T-cell (primary cell): ENCODE data around the gene WFIKKN2. TPM values are rescaled to one million over a fixed set of nuclear protein-coding genes. Genes with fewer than 3 reads are reported as not detected.

Source experiments
- ATAC-seq, 4 experiments: fragments of 200-7000 bp in 3 of 4; fragments of 150-1000 bp in 1 of 4; cut with Tn5 transposase; replicated peaks in 1 of 4; 1 replicate in 3 of 4; 2 replicates in 1 of 4; pipeline ENCODE4 v1.10.0; 2021; ENCODE audit warnings: moderate library complexity in 3 of 4, mild to moderate bottlenecking in 2 of 4, moderate number of reproducible peaks in 1 of 4
- CTCF ChIA-PET, 2 donors: fragments of 300-600 bp; sonication (Branson Sonifier 250); formaldehyde crosslinking; loops; one replicate each; lab custom pipeline; 2022; ENCODE audit warnings: antibody characterized with exemption in 2 of 2; lab: Charles Lee
- POLR2A ChIA-PET, 2 donors: fragments of 300-600 bp; sonication (Branson Sonifier 250); formaldehyde crosslinking; loops; one replicate each; lab custom pipeline; 2022; ENCODE audit warnings: antibody characterized with exemption in 2 of 2; lab: Charles Lee
- DNase-seq, 35 experiments: peaks; one replicate each; pipeline versions ENCODE4 v3.0.0 to v3.0.0-alpha.2; 2013 to 2023
- H3K27ac ChIP-seq: one replicate; pipeline ENCODE4 v1.5.1; 2013; ENCODE audit warnings: low read length
- H3K27me3 ChIP-seq, 2 experiments: replicated peaks in 1 of 2; 1 replicate in 1 of 2; 2 replicates in 1 of 2; pipeline versions ENCODE4 v1.6.1 to v1.7.0; 2013; ENCODE audit warnings: low read length in 1 of 2, mixed read lengths in 1 of 2; ENCODE audit not compliant: control insufficient read depth in 2 of 2, insufficient read depth in 2 of 2; ENCODE audit errors: extremely low read depth in 1 of 2
- H3K36me3 ChIP-seq, 2 donors: 1 replicate in 1 of 2; 2 replicates in 1 of 2; pipeline versions ENCODE4 v1.6.1 to v1.7.0; 2013; ENCODE audit warnings: low read length in 1 of 2; ENCODE audit not compliant: control insufficient read depth in 2 of 2, insufficient read depth in 1 of 2; ENCODE audit errors: extremely low read depth in 1 of 2
- H3K4me1 ChIP-seq, 2 experiments: 1 replicate in 1 of 2; 2 replicates in 1 of 2; pipeline versions ENCODE4 v1.6.1 to v1.7.0; 2013; ENCODE audit warnings: low read length in 2 of 2, mixed read lengths in 1 of 2; ENCODE audit not compliant: insufficient read depth in 2 of 2, control insufficient read depth in 1 of 2; ENCODE audit errors: extremely low read depth in 1 of 2
- H3K4me3 ChIP-seq, 2 donors: 1 replicate in 1 of 2; 2 replicates in 1 of 2; pipeline versions ENCODE4 v1.5.1 to v1.7.0; 2013; ENCODE audit warnings: mild to moderate bottlenecking in 2 of 2, low read length in 1 of 2, moderate library complexity in 1 of 2; ENCODE audit not compliant: control insufficient read depth in 1 of 2; ENCODE audit errors: extremely low read depth in 1 of 2
- H3K9me3 ChIP-seq: 2 replicates; pipeline ENCODE4 v1.7.0; 2013
- H3K27ac Mint-ChIP-seq, 2 donors: one replicate each; pipeline ENCODE4 v1.8.0; 2020 to 2021; ENCODE audit warnings: mild to moderate bottlenecking in 2 of 2, mixed read lengths in 2 of 2
- H3K27me3 Mint-ChIP-seq, 2 donors: one replicate each; pipeline ENCODE4 v1.8.0; 2021 to 2022; ENCODE audit warnings: mixed read lengths in 2 of 2
- H3K36me3 Mint-ChIP-seq: one replicate; pipeline ENCODE4 v1.8.0; 2021; ENCODE audit warnings: mixed read lengths
- H3K4me1 Mint-ChIP-seq, 3 donors: one replicate each; pipeline ENCODE4 v1.8.0; 2020 to 2022; ENCODE audit warnings: mixed read lengths in 3 of 3, mild to moderate bottlenecking in 1 of 3
- H3K4me3 Mint-ChIP-seq, 3 donors: one replicate each; pipeline ENCODE4 v1.8.0; 2020 to 2022; ENCODE audit warnings: mild to moderate bottlenecking in 3 of 3, mixed read lengths in 3 of 3, moderate library complexity in 3 of 3
- H3K9me3 Mint-ChIP-seq, 3 donors: one replicate each; pipeline ENCODE4 v1.8.0; 2020 to 2022; ENCODE audit warnings: mixed read lengths in 3 of 3
- WGBS: methylation state at CpG from one replicate; pipeline ENCODE4 v1.1.5; 2013; ENCODE audit warnings: missing lambda C conversion rate; ENCODE audit not compliant: insufficient coverage; 5-methylcytosine and 5-hydroxymethylcytosine counted together
- total RNA-seq, 35 experiments: library from RNA in 6 of 35; stranded (reverse) in 6 of 35; fragments of 120-200 nt in 1 of 35; gene quantifications; one replicate each; pipeline versions ENCODE4 v1.2.1 to v1.2.4 and lab custom pipeline; 2013 to 2026

Gene WFIKKN2
- total RNA-seq, 5 donors from 2014 or later (not counting 1 experiment from before 2014, with no cell fraction given) = not detected

- CTCF ChIA-PET = interaction anchor here in 1 of 2 donors (0.7 kb wide), 1 partner anchor 39 kb away, joined by 3 read pairs; no protein-coding TSS in a partner anchor
- 75% methylated on average over 2 of the region's 5 CpGs for WGBS
- no peak overlapping the region for H3K4me3 Mint-ChIP-seq
These were observed 27.7 kb upstream of the WFIKKN2 start for GRCh38 chr17:50807675-50808074.

GRCh38 chr17:50808413-50808812 is 27.0 kb upstream of the WFIKKN2 start:
- no peaks in the 10 kb centered on the region for H3K9me3 ChIP-seq
- H3K36me3 ChIP-seq = no peaks in the 10 kb centered on the region
- no peaks in the 10 kb centered on the region for H3K27me3 Mint-ChIP-seq
- H3K27ac ChIP-seq = no peak overlapping the region
- H3K9me3 Mint-ChIP-seq = no peaks in the 10 kb centered on the region
- H3K4me3 Mint-ChIP-seq = no peak overlapping the region
- no peak overlapping the region for H3K4me3 ChIP-seq
- DNase-seq = no peak
- ChIA-PET POLR2A (no interaction called here), CTCF (interaction anchor here in 1 of 2 donors (0.7 kb wide), 1 partner anchor 39 kb away, joined by 3 read pairs; no protein-coding TSS in a partner anchor)
- H3K4me1 Mint-ChIP-seq = no peaks in the 10 kb centered on the region
- H3K27ac Mint-ChIP-seq = no peak overlapping the region
- ATAC-seq = no peak
- 90% methylated on average over 5 of the region's 7 CpGs for WGBS
- H3K27me3 ChIP-seq = peaks cover 0 to 10% of the 10 kb centered on the region in 2 experiments
- H3K4me1 ChIP-seq = no peaks in the 10 kb centered on the region
- H3K36me3 Mint-ChIP-seq = no peaks in the 10 kb centered on the region

More at GRCh38 chr17:50807675-50808074, 27.7 kb upstream of the WFIKKN2 start:
- H3K36me3 ChIP-seq = no peaks in the 10 kb centered on the region
- no peak overlapping the region for H3K27ac ChIP-seq
- no peak for ATAC-seq
- H3K27me3 ChIP-seq = peaks cover 0 to 8% of the 10 kb centered on the region in 2 experiments
- no peaks in the 10 kb centered on the region for H3K9me3 ChIP-seq
- POLR2A ChIA-PET = no interaction called here
- no peak overlapping the region for H3K4me3 ChIP-seq
- DNase-seq = no peak
- no peaks in the 10 kb centered on the region for H3K4me1 ChIP-seq
- no peaks in the 10 kb centered on the region for H3K27me3 Mint-ChIP-seq
- no peaks in the 10 kb centered on the region for H3K9me3 Mint-ChIP-seq
- no peaks in the 10 kb centered on the region for H3K4me1 Mint-ChIP-seq
- no peak overlapping the region for H3K27ac Mint-ChIP-seq
- H3K36me3 Mint-ChIP-seq = no peaks in the 10 kb centered on the region

GRCh38 chr17:50808888-50809287 is 26.5 kb upstream of the WFIKKN2 start:
- Histone ChIP-seq H3K9me3 (no peaks in the 10 kb centered on the region), H3K4me3 (no peak overlapping the region), H3K27ac (no peak overlapping the region), H3K27me3 (peaks cover 0 to 11% of the 10 kb centered on the region in 2 experiments), H3K36me3 (no peaks in the 10 kb centered on the region), H3K4me1 (no peaks in the 10 kb centered on the region)
- DNase-seq (no peak), ATAC-seq (no peak)
- no peak overlapping the region for H3K27ac Mint-ChIP-seq
- no peak overlapping the region for H3K4me3 Mint-ChIP-seq
- H3K9me3 Mint-ChIP-seq = no peaks in the 10 kb centered on the region
- no peaks in the 10 kb centered on the region for H3K4me1 Mint-ChIP-seq
- ChIA-PET POLR2A (no interaction called here), CTCF (no interaction called here)
- H3K36me3 Mint-ChIP-seq = no peaks in the 10 kb centered on the region
- H3K27me3 Mint-ChIP-seq = peaks cover 2 to 3% of the 10 kb centered on the region in 2 donors
- WGBS = 51% methylated on average over 3 of the region's 3 CpGs

GRCh38 chr17:50813583-50813982 is 21.8 kb upstream of the WFIKKN2 start:
- Histone ChIP-seq H3K36me3 (no peaks in the 10 kb centered on the region), H3K27ac (no peak overlapping the region), H3K4me1 (peaks cover 0 to 6% of the 10 kb centered on the region in 2 experiments), H3K27me3 (peaks cover 0 to 23% of the 10 kb centered on the region in 2 experiments), H3K9me3 (no peaks in the 10 kb centered on the region), H3K4me3 (no peak overlapping the region)
- Mint-ChIP-seq H3K36me3 (no peaks in the 10 kb centered on the region), H3K27ac (no peak overlapping the region), H3K27me3 (peaks cover 9 to 14% of the 10 kb centered on the region in 2 donors), H3K4me3 (no peak overlapping the region), H3K4me1 (peaks cover 0 to 6% (median 0%) of the 10 kb centered on the region in 3 donors), H3K9me3 (no peaks in the 10 kb centered on the region)
- CTCF ChIA-PET = no interaction called here
- POLR2A ChIA-PET = no interaction called here
- DNase-seq = no peak
- ATAC-seq = no peak

DNA sequence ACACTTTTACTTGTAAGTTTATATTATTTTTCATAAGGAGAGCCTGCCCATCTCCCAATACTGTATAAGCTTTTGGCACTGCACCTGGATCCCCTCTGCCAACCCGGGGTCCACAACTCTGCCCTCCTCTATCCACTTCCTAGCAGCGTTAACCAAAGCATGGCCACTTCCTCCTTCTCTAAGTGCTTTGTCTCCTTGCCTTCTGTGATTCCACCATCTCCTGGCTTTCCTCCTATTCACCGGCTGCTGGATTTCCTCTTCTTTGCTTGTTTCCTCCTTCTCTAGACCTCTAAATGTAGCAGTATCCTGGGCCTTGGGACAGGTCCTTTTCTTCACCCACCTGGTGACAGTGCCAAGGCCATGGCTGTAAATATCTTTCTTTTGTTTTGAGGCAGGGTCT is 20.0 kb upstream of the WFIKKN2 start:
- H3K27ac ChIP-seq = no peak overlapping the region
- H3K4me3 ChIP-seq = no peak overlapping the region
- H3K4me1 ChIP-seq = peaks cover 0 to 6% of the 10 kb centered on the region in 2 experiments
- DNase-seq (no peak), ATAC-seq (no peak)
- Mint-ChIP-seq H3K36me3 (no peaks in the 10 kb centered on the region), H3K27me3 (peaks cover 9 to 14% of the 10 kb centered on the region in 2 donors), H3K4me3 (no peak overlapping the region), H3K4me1 (peaks cover 0 to 6% (median 2%) of the 10 kb centered on the region in 3 donors), H3K27ac (no peak overlapping the region), H3K9me3 (no peaks in the 10 kb centered on the region)
- peaks cover 0 to 23% of the 10 kb centered on the region in 2 experiments for H3K27me3 ChIP-seq
- WGBS = 17% methylated on average over 3 of the region's 3 CpGs
- no peaks in the 10 kb centered on the region for H3K9me3 ChIP-seq
- CTCF ChIA-PET = interaction anchor here in 1 of 2 donors (0.5 kb wide), 1 partner anchor 190 kb away, joined by 4 read pairs; no protein-coding TSS in a partner anchor
- no peaks in the 10 kb centered on the region for H3K36me3 ChIP-seq
- POLR2A ChIA-PET = no interaction called here

DNA sequence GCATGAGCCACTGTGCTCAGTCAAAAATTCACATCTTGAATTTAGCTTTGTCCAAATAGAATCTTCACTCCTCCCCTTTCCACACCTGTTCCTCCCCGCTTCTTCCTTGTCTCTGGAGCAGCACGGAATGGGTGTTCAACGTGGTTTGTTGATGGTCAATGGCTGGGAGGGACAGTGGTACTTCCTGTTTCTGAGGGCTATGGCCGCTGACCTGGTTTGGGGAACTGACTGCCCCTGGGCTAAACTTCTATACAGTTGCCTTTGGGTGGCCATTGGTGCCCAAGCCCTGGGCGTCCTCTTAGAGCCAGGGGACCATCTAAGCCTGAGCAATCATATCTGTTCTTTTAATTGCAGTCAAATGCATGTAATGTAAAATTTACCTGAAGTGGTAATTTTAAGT is 19.1 kb upstream of the WFIKKN2 start:
- H3K4me3 Mint-ChIP-seq = no peak overlapping the region
- 48% methylated on average over 4 of the region's 5 CpGs for WGBS
- ATAC-seq = no peak
- CTCF ChIA-PET = interaction anchor here (0.7 to 1.8 kb wide), 3 partner anchors 135 to 141 kb away, joined by 3 to 5 read pairs (median 4); no protein-coding TSS in a partner anchor
- Histone ChIP-seq H3K4me1 (peaks cover 0 to 6% of the 10 kb centered on the region in 2 experiments), H3K4me3 (no peak overlapping the region), H3K27ac (no peak overlapping the region), H3K27me3 (peaks cover 0 to 23% of the 10 kb centered on the region in 2 experiments), H3K9me3 (no peaks in the 10 kb centered on the region), H3K36me3 (no peaks in the 10 kb centered on the region)
- POLR2A ChIA-PET = no interaction called here
- H3K27ac Mint-ChIP-seq = no peak overlapping the region
- peaks cover 9 to 14% of the 10 kb centered on the region in 2 donors for H3K27me3 Mint-ChIP-seq
- DNase-seq = no peak
- no peaks in the 10 kb centered on the region for H3K36me3 Mint-ChIP-seq
- peaks cover 0 to 6% (median 2%) of the 10 kb centered on the region in 3 donors for H3K4me1 Mint-ChIP-seq
- H3K9me3 Mint-ChIP-seq = no peaks in the 10 kb centered on the region
